ENCODE data around the gene LITAF. TPM values are rescaled to one million over a fixed set of nuclear protein-coding genes. Genes with fewer than 3 reads are reported as not detected.

LITAF gene
- total RNA-seq, 1 donor from 2014 or later, result 281 TPM

DNA sequence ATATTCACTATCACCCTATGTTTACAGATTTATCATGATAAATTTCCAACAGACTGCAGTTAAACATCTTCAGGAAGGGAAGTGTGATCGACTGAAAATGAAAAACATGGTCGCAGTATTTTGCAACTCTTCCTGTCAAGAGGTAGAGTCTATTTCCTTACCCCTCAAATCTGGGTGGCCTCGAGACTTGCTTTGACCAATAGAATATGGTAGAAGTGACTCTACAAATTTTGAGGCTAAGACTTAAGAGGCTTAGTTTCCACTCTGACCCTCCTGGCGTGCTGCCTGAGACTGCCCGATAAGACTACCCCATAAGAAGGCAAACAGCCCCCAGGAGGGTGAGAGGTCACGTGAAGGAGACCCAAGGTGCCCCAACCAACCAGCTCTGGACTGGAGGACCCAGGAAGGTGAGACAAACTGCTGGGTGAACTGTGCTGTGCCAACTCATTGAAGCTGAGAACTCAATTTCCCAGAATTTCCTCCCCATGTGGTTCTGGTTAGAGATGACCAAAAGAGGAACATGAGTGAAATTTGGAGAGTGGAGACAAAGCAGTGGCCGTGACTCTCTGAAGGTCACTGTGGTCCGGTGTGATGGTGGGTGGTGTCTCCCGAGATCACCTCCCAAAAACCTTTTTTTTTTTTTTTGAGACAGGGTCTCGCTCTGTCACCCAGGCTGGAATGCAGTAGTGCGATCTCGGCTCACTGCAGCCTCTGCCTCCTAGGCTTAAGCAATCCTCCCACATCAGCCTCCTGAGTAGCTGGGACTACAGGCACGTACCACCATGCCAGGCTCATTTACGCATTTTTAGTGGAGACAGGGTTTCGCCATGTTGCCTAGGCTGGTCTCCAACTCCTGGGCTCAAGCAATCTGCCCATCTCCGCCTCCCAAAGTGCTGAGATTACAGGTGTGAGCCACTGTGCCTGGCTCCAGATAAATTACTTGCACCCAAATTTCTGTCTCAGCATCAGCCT, 38.2 kb upstream of the LITAF start:
- peak overlapping the region; percentile 47 for H3K27ac ChIP-seq
- H3K4me3 ChIP-seq, result no peak overlapping the region
- peaks cover 57% of the 10 kb centered on the region for H3K4me1 ChIP-seq
- ATAC-seq, result peak; percentile 52
- H3K27me3 ChIP-seq (ENCODE audit: low read depth), result no peaks in the 10 kb centered on the region
- no peaks in the 10 kb centered on the region for H3K9me3 ChIP-seq
- H3K36me3 ChIP-seq, result no peaks in the 10 kb centered on the region
- intact Hi-C loops (cut with DNase I), result no loop called here
- no peak for DNase-seq
- TF ChIP-seq, protein P1, sequence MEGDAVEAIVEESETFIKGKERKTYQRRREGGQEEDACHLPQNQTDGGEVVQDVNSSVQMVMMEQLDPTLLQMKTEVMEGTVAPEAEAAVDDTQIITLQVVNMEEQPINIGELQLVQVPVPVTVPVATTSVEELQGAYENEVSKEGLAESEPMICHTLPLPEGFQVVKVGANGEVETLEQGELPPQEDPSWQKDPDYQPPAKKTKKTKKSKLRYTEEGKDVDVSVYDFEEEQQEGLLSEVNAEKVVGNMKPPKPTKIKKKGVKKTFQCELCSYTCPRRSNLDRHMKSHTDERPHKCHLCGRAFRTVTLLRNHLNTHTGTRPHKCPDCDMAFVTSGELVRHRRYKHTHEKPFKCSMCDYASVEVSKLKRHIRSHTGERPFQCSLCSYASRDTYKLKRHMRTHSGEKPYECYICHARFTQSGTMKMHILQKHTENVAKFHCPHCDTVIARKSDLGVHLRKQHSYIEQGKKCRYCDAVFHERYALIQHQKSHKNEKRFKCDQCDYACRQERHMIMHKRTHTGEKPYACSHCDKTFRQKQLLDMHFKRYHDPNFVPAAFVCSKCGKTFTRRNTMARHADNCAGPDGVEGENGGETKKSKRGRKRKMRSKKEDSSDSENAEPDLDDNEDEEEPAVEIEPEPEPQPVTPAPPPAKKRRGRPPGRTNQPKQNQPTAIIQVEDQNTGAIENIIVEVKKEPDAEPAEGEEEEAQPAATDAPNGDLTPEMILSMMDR (IDR thresholded peaks at IDR 0.05), result no peak

DNA sequence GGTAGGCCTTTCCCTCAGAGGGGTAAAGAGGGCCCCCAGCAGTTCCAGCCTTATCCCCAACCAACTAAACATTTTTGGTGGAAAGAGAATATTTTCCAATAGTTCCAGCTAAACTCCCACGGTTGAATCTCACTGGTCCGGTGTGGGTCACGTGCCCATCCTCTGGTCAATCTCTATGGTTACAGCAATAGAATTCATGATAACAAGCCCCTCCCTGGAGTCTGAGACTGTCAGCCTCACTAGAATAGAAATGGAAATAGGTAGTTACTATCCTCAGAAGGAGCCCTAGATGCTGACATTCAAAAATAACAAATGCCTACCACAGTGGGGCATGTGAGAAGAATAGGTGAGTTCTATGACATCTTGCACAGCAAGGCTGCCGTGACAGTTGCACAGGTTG, 37.5 kb upstream of the LITAF start:
- no peak overlapping the region for H3K4me3 ChIP-seq
- DNase-seq (no peak), ATAC-seq (no peak)
- H3K27ac ChIP-seq, result peak overlapping the region; percentile 47
- intact Hi-C loops (cut with DNase I), result no loop called here
- no peaks in the 10 kb centered on the region for H3K9me3 ChIP-seq
- H3K4me1 ChIP-seq, result peaks cover 55% of the 10 kb centered on the region
- H3K36me3 ChIP-seq, result no peaks in the 10 kb centered on the region
- TF ChIP-seq, protein P1 (IDR thresholded peaks at IDR 0.05), result no peak
- H3K27me3 ChIP-seq (ENCODE audit: low read depth), result no peaks in the 10 kb centered on the region

DNA sequence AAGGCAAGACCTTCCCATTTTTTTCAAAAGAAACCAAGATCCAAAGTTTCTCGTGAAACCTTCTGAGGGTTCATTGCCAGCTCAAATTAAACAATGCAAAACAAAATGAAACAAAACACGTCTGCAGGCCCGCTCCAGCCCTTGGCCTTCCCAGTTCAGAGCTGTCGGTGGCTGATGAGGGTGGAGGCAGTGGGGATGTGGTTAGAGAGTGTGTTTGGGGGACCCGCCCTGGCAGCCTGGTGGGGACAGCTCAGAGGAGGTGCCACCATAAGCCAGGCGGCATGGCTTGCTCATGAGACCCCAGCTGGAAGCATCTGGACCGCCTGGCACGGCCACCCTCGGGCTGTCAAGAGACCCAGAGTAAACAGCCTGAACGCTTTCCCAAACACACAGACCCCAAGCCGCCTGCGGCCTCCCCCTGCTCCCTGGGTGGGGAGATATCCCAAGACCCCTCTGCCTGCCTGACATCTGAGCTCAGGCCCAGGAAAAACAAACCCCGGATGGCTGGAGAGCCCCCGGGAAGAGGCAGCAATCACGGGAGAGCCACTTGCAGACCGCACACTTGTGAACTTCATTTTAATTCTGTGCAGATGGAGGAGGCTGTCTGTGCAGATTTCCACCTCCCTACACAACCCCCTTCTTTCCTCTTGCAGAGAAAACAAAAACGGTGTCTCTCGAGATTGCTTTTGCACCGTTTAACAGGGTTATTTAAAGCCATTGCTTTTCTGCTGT, 35.4 kb upstream of the LITAF start:
- DNase-seq, result no peak
- intact Hi-C loops (cut with DNase I), result no loop called here

DNA sequence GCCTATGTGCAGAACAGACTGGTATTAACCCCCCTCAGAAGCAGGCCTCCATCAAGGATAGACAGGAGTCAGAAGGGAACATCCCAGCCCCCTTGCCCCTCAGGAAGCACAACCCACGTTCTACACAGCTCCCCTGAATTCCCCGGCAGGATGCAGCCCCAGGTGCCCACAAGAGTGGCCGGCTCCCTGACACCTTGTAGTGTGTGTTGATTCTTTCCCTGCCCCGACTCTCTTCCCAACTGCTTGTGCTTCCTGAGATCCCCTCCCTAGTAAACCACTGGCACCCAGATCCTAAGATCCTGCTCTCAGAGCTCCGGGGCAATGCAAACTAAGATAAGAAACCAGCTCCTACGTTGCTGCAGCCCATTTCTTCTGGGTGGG, 34.8 kb upstream of the LITAF start:
- ATAC-seq (no peak), DNase-seq (no peak)
- H3K4me1 ChIP-seq, result peaks cover 46% of the 10 kb centered on the region
- no peaks in the 10 kb centered on the region for H3K9me3 ChIP-seq
- peak overlapping the region; percentile 79 for H3K27ac ChIP-seq
- TF ChIP-seq, protein P1 (IDR thresholded peaks at IDR 0.05), result no peak
- H3K36me3 ChIP-seq, result no peaks in the 10 kb centered on the region
- no peaks in the 10 kb centered on the region for H3K27me3 ChIP-seq (ENCODE audit: low read depth)
- H3K4me3 ChIP-seq, result peak overlapping the region; percentile 27
- intact Hi-C loops (cut with DNase I), result no loop called here

More for the DNA sequence above, 35.4 kb upstream of the LITAF start:
- Histone ChIP-seq H3K4me3 (peak overlapping the region; percentile 27), H3K9me3 (no peaks in the 10 kb centered on the region), H3K27me3 (ENCODE audit: low read depth) (no peaks in the 10 kb centered on the region), H3K4me1 (peaks cover 47% of the 10 kb centered on the region), H3K27ac (peak overlapping the region; percentile 79), H3K36me3 (no peaks in the 10 kb centered on the region)
- peak; percentile 49 to 68 for ATAC-seq
- TF ChIP-seq, protein P1 (IDR thresholded peaks at IDR 0.05), result no peak

DNA sequence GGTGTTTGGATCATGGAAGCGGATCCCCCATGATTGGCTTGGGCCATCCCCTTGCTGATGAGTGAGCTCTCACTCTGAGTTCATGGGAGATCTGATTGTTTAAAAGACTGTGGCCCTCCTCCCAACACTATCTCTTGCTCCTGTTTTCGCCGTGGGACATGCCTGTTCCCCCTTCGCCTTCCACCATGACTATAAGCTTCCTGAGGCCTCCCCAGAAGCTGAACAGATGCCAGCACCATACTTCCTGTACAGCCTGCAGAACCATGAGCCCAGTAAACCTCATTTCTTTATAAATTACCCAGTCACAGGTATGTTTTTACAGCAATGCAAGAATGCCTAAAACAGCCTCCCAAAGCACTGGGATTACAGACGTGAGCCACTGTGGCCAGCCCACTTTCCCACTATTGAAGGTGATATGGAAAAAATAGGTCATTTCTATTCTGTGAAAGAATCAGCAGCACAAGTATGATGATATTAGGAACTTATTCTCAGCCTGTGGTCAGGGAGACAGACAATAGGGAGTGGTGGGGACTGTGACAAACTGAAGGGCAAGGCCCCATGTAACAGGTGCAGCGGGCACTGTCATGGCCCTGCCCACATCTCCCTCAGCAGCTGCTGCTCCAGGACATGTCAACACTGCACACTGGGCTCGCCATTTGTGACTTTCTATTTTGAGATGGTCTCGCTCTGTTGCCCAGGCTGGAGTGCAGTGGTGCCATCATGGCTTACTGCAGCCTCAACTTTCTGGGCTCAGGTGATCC, 33.7 kb upstream of the LITAF start:
- H3K4me1 ChIP-seq, result peaks cover 39% of the 10 kb centered on the region
- DNase-seq, result no peak
- H3K9me3 ChIP-seq, result no peaks in the 10 kb centered on the region
- no peak overlapping the region for H3K4me3 ChIP-seq
- H3K27me3 ChIP-seq (ENCODE audit: low read depth), result no peaks in the 10 kb centered on the region
- H3K36me3 ChIP-seq, result no peaks in the 10 kb centered on the region
- no peak for ATAC-seq
- intact Hi-C loops (cut with DNase I), result no loop called here
- H3K27ac ChIP-seq, result no peak overlapping the region
- TF ChIP-seq, protein P1 (IDR thresholded peaks at IDR 0.05), result no peak

All from lower lobe of right lung (tissue), 2 donors.